Type B pancreatic cell (in vitro differentiated cells): ENCODE results near the gene PLCB1. TPM values are rescaled to one million over a fixed set of nuclear protein-coding genes. Genes with fewer than 3 reads are reported as not detected.
A peak's percentile ranks its signal among the peaks of the same experiment; 100 is the strongest.
"Not testable (repeated sequence)": the region's sequence is repeated elsewhere in the genome, so short reads cannot be mapped to it uniquely, and the experiment has no call there.

Source experiments
- DNase-seq: peaks from one replicate; pipeline ENCODE4 v3.0.0; 2021; ENCODE audit warnings: mixed read lengths; ENCODE audit not compliant: unreplicated experiment; ENCODE audit errors: extremely low spot score
- H3K27ac Mint-ChIP-seq: 2 replicates; pipeline ENCODE4 v1.8.0; 2021; ENCODE audit warnings: mild to moderate bottlenecking, mixed read lengths
- H3K27me3 Mint-ChIP-seq: 2 replicates; pipeline ENCODE4 v1.8.0; 2021; ENCODE audit warnings: mixed read lengths
- H3K36me3 Mint-ChIP-seq: 2 replicates; pipeline ENCODE4 v1.8.0; 2021; ENCODE audit warnings: mixed read lengths
- H3K4me1 Mint-ChIP-seq: one replicate; pipeline ENCODE4 v1.8.0; 2021; ENCODE audit warnings: mixed read lengths; ENCODE audit not compliant: unreplicated experiment
- H3K4me3 Mint-ChIP-seq: 2 replicates; pipeline ENCODE4 v1.8.0; 2021; ENCODE audit warnings: mild to moderate bottlenecking, mixed read lengths
- H3K9me3 Mint-ChIP-seq: 2 replicates; pipeline ENCODE4 v1.8.0; 2021; ENCODE audit warnings: mixed read lengths
- CTCF ChIP-seq: fragments of 200-600 bp; sonication (generic); conservative IDR thresholded peaks from 2 replicates; pipeline ENCODE4 v1.5.0; 2021; ENCODE audit warnings: antibody characterized with exemption, mild to moderate bottlenecking
- total RNA-seq: library from RNA; stranded (reverse); gene quantifications from 2 replicates; pipeline ENCODE4 v1.2.1, GENCODE V29; 2021; ENCODE audit warnings: low replicate concordance

Gene PLCB1
- total RNA-seq, 1 donor from 2014 or later = 17.9 TPM

GRCh38 chr20:8155812-8156211 is 23.7 kb downstream of the PLCB1 start:
- DNase-seq = no peak
- H3K9me3 Mint-ChIP-seq = peaks cover 4% of the 10 kb centered on the region
- no peak overlapping the region for H3K4me3 Mint-ChIP-seq
- peaks cover 9% of the 10 kb centered on the region for H3K36me3 Mint-ChIP-seq
- H3K27me3 Mint-ChIP-seq = no peaks in the 10 kb centered on the region
- peaks cover 2% of the 10 kb centered on the region for H3K4me1 Mint-ChIP-seq
- no peak overlapping the region for H3K27ac Mint-ChIP-seq
- TF ChIP-seq CTCF = no peak

- Mint-ChIP-seq H3K9me3 (peaks cover 4% of the 10 kb centered on the region), H3K27ac (no peak overlapping the region), H3K36me3 (peaks cover 9% of the 10 kb centered on the region), H3K4me3 (no peak overlapping the region), H3K4me1 (no peaks in the 10 kb centered on the region), H3K27me3 (no peaks in the 10 kb centered on the region)
- TF ChIP-seq CTCF = no peak
- DNase-seq = no peak
These were observed 24.4 kb downstream of the PLCB1 start for GRCh38 chr20:8156235-8157079.

- H3K27ac Mint-ChIP-seq, DNase-seq, H3K36me3 Mint-ChIP-seq, H3K9me3 Mint-ChIP-seq, H3K27me3 Mint-ChIP-seq, H3K4me1 Mint-ChIP-seq, H3K4me3 Mint-ChIP-seq: not testable (repeated sequence)
These were observed 27.2 kb downstream of the PLCB1 start for GRCh38 chr20:8159217-8159616.

GRCh38 chr20:8161264-8162071 is 29.4 kb downstream of the PLCB1 start:
- no peak for DNase-seq
- peaks cover 8% of the 10 kb centered on the region for H3K4me1 Mint-ChIP-seq
- no peaks in the 10 kb centered on the region for H3K27me3 Mint-ChIP-seq
- H3K4me3 Mint-ChIP-seq = no peak overlapping the region
- H3K9me3 Mint-ChIP-seq = peaks cover 4% of the 10 kb centered on the region
- peaks cover 9% of the 10 kb centered on the region for H3K36me3 Mint-ChIP-seq
- H3K27ac Mint-ChIP-seq = peak overlapping the region; percentile 55
- TF ChIP-seq CTCF = no peak

GRCh38 chr20:8162610-8163009 is 30.5 kb downstream of the PLCB1 start:
- H3K4me1 Mint-ChIP-seq = peaks cover 8% of the 10 kb centered on the region
- peaks cover 9% of the 10 kb centered on the region for H3K36me3 Mint-ChIP-seq
- H3K9me3 Mint-ChIP-seq = peaks cover 4% of the 10 kb centered on the region
- TF ChIP-seq CTCF = no peak
- no peak overlapping the region for H3K27ac Mint-ChIP-seq
- DNase-seq = no peak
- no peaks in the 10 kb centered on the region for H3K27me3 Mint-ChIP-seq
- H3K4me3 Mint-ChIP-seq = no peak overlapping the region

- H3K9me3 Mint-ChIP-seq = peaks cover 4% of the 10 kb centered on the region
- peaks cover 8% of the 10 kb centered on the region for H3K4me1 Mint-ChIP-seq
- no peak overlapping the region for H3K4me3 Mint-ChIP-seq
- no peak overlapping the region for H3K27ac Mint-ChIP-seq
- no peak for TF ChIP-seq CTCF
- DNase-seq = no peak
- peaks cover 4% of the 10 kb centered on the region for H3K36me3 Mint-ChIP-seq
- H3K27me3 Mint-ChIP-seq = no peaks in the 10 kb centered on the region
These were observed 31.5 kb downstream of the PLCB1 start for GRCh38 chr20:8163543-8163942.
